ENCODE results near the gene GALR1.

The GALR1 gene

GRCh38 chr18:77321823-77322805, 72.5 kb downstream of the GALR1 start:
- DNase-seq, result no peak

GRCh38 chr18:77323640-77324299, 74.1 kb downstream of the GALR1 start:
- no peak for DNase-seq

Data from HCEC 1CT (cell line).